Measurements from ENCODE around the gene IFT80.
"Not testable (repeated sequence)": the region's sequence is repeated elsewhere in the genome, so short reads cannot be mapped to it uniquely, and the experiment has no call there.

The IFT80 gene

DNA sequence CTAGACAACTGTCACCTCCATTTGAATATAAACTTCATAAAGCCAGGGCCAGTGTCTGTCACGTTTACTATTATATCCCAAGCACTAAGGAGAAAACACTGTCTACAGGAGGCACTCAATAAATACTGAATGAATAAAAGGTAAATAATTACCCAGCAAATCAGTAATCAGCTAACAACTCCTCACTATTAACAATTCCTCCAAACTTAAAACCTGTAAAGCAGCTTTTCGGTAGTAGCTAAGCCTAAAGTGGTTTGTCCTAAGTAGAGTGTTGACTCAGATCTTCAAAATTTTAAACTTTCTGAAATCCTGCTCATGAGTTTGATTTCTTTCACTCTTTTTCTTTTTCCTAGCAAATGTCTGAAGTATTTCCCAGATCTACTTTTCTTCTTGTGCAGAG lies 133.9 kb downstream of the IFT80 start:
- no peak for DNase-seq (ENCODE audit: low read depth in 2 of 2)

DNA sequence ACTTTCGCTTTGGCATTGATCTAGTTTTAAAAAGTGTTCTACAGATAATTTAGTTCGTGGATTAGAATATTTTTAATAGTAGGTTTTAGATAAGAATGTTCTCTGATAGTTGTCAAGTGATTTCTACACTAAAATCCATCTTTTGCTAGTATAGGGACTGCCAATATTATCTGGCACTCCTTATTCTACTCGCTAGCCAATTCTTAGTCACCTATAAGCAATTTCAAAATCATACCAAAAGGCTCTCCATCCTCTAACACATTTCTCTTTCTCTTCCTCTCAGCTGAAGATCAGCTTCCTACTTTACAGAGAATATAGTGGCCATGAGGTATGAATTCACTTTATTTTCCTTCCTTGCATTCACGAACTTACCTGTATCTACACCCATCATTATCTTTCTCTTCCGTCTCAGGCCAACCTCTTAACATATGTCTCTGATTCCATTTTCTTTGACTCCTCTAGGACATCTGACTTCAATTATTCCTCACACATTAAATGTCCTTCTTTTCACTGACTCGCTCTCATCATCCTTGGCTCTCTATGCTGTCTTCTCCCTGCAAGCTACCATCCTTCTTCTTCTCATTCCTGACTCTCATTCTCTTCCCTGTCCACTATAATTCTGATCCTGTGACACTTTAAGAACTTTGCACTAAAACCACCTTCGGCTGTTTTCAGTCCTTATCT lies 138.3 kb downstream of the IFT80 start:
- no peak for DNase-seq (ENCODE audit: low read depth in 2 of 2)

- no peak for DNase-seq (ENCODE audit: low read depth in 2 of 2)
Measured at GRCh38 chr3:160259589-160259988, 139.4 kb downstream of the IFT80 start.

GRCh38 chr3:160257606-160258005 lies 141.4 kb downstream of the IFT80 start:
- DNase-seq (ENCODE audit: low read depth in 2 of 2): no peak

DNA sequence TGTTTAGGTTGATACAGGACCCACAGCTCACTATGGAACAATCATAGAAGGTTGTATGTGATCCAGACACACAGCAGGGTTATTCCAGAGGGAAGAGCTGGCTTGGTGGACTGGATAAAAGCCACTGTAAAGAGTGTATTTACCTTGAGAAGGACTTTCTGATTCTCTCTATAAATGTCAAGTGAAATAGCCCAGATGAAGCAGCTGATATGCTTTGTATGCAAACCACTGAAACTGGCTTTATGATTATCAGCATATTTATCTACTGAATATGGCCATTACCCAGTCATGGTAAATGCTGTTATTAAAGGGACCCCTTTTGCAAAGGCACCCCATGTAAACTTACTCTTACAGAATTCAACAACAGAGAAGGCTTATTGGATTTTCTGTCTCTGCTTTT lies 145.7 kb downstream of the IFT80 start:
- DNase-seq (ENCODE audit: low read depth in 2 of 2): no peak

DNA sequence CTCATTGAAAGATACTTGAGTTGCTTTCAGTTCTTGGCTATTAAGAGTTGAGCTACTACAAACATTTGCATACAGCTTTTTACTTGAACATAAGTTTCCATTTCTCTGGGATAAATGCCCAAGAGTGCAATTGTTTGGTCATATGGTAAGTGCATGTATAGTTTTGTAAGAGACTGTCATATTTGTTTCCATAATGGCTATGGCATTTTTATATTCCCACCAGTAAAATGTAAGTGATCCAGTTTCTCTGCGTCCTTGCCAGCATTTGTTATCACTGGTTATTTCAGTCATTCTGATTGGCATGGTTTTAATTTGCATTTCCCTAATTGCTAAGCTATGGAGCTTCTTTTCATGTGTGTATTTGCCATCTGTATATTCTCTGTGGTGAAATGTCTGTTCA lies 151.3 kb downstream of the IFT80 start:
- DNase-seq (ENCODE audit: low read depth in 2 of 2): no peak

- DNase-seq (ENCODE audit: low read depth in 2 of 2): no peak
Measured at GRCh38 chr3:160245261-160245800, 153.7 kb downstream of the IFT80 start.

DNA sequence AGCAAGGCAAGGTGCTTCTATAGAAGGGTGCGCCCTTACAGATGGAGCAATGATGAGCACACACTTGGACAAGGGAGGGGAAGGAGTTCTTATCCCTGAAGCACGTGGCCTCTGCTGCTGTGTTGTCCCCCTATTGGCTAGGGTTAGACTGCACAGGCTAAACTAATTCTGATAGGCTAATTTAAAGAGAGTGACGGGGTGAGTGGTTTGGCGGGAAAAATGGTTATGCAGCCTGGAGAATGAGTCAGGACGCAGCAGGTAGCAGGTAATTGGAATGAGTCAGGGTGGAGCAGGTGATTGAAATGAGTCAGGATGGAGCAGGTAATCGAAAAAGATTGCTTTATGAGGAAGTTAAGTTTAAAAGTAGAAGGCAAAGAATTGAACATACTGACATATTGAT lies 158.3 kb downstream of the IFT80 start:
- not testable (repeated sequence) for DNase-seq (ENCODE audit: low read depth in 2 of 2)

GRCh38 chr3:160232014-160232413 lies 167.0 kb downstream of the IFT80 start:
- DNase-seq (ENCODE audit: low read depth in 2 of 2): no peak

GRCh38 chr3:160227419-160227818 lies 171.6 kb downstream of the IFT80 start:
- no peak for DNase-seq (ENCODE audit: low read depth in 2 of 2)

GRCh38 chr3:160226026-160226907 lies 172.8 kb downstream of the IFT80 start:
- no peak for DNase-seq (ENCODE audit: low read depth in 2 of 2)

GRCh38 chr3:160225176-160226025 lies 173.6 kb downstream of the IFT80 start, which contains the start of gene C3orf80:
Gene C3orf80, plus strand, starts transcription at chr3:160225422. Its CDS starts 214 bp downstream, at chr3:160225636.
- no peak for DNase-seq (ENCODE audit: low read depth in 2 of 2)

- no peak for DNase-seq (ENCODE audit: low read depth in 2 of 2)
Measured at GRCh38 chr3:160224811-160225175, 174.2 kb downstream of the IFT80 start.

DNA sequence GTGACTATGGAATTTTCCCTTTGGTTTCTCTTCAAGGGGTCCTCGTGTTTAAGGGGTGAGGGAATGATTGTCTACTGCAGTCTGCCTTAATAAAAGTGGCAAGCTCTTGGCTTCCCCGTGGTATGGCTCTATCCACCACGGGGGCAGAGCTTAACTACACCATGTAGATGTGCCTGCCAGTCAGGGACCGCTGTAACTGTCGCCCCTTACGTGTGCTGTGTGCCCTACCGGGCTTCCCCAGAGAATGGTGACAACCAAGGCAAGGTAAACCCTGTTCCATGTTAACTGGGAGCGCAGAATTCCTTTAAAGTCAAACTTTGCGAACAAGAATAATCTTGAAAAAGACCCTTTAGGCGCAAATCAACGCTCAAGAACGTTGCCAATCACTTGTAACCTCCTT lies 174.8 kb downstream of the IFT80 start:
- DNase-seq (ENCODE audit: low read depth in 2 of 2): no peak

DNA sequence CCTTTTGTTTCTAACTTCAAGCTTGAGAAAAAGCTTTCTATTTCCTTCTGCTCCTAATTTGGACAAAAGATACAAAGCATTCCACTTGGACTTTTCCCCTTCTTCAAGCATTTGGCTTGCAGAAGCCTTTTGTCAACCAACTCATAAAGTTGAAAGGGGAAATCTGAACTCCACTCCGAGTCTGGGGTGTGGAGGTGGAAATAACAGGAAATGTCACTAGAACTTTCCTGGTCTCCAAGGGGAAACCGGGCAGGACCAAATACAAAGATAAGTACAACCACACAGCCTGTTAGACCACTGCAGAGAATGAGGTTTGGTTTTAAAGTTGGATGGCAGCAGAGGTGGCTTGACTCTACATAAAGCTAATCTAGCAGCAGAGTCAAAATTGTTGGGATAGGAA lies 178.0 kb downstream of the IFT80 start:
- DNase-seq (ENCODE audit: low read depth in 2 of 2): no peak

- no peak for DNase-seq (ENCODE audit: low read depth in 2 of 2)
Measured at GRCh38 chr3:160220038-160220437, 179.0 kb downstream of the IFT80 start.

GRCh38 chr3:160218136-160218535 lies 180.9 kb downstream of the IFT80 start:
- no peak for DNase-seq (ENCODE audit: low read depth in 2 of 2)

DNA sequence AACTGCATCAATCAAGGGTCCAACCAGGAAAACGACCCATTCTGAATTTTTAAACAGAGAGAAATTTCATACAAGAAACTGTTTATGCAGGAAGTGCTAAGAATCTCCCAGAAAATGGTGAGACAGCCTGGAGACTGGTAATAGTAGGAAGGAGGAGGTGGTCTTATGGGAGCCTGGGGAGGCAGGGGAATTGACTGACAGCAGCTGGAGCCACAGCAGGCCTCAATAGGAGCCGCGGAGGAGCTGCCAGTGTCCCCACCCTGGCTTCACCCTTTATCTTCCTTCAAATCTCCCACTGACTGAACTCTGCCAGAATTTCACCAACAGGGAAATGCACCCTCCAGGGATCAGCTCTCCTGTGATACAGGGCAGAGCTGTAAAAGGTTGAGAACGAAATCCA lies 181.3 kb downstream of the IFT80 start:
- no peak for DNase-seq (ENCODE audit: low read depth in 2 of 2)

DNA sequence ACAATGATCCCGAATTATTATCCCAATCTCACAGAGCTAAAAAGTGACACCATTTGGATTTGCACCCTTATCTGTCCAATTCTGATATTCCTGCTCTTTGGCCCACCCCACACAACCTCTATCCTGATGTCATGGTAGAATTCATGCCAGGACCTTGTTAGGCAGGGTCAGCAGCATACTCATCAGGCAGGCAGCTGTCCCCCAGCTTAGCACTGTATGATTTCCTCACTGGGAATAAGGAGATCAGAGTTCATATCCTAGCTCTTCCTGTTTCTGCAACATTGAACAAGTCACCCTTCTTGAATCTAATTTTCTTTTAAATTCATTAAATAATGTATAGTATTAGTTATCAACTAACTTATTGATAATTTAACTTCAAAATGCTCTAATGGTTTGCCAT lies 185.8 kb downstream of the IFT80 start:
- no peak for DNase-seq (ENCODE audit: low read depth in 2 of 2)

DNA sequence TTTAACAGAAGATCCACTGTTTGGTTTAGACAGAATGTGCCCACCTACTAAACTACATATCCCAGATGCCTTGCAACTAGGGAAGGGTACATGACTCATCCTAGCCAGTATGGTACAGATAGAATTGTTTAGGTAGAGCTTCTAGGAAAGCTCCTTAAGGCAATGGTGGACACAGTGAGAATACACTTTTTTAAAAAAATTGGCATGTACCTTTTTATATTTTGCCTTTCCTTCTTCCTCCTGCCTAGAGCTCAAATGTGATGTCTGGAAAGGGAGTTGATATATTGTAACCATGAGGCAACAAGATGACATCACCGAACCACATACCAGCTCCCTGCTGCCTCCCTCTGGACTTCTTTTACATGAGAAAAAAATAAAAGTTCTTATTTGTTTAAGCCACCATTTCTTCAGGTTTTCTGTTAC lies 188.2 kb downstream of the IFT80 start:
- no peak for DNase-seq (ENCODE audit: low read depth in 2 of 2)

- no peak for DNase-seq (ENCODE audit: low read depth in 2 of 2)
Measured at GRCh38 chr3:160210341-160210740, 188.7 kb downstream of the IFT80 start.

Measured in stimulated activated CD8-positive, alpha-beta memory T cell treated with anti-CD3 and anti-CD28 coated beads, Interleukin-15, amount 100 ng/mL, for 4 hours (primary cell).